Smooth muscle cell (in vitro differentiated cells): ENCODE measurements around the gene RBL1. TPM values are rescaled to one million over a fixed set of nuclear protein-coding genes. Genes with fewer than 3 reads are reported as not detected.
A peak's percentile ranks its signal among the peaks of the same experiment; 100 is the strongest.

ENCODE experiments used
- DNase-seq: peaks from one replicate; lab custom pipeline; 2025; ENCODE audit not compliant: unreplicated experiment; lab: John Stamatoyannopoulos, UW
- H2AFZ ChIP-seq: fragments of 200-600 bp; sonication (generic); 2 replicates; pipeline ENCODE4 v1.6.0; 2016; ENCODE audit warnings: antibody characterized with exemption, low read depth, mild to moderate bottlenecking
- H3F3A ChIP-seq: fragments of 200-600 bp; sonication (generic); 2 replicates; pipeline ENCODE4 v1.6.0; 2017; ENCODE audit warnings: antibody characterized with exemption, low read depth
- H3K27ac ChIP-seq: fragments of 200-600 bp; sonication (generic); 2 replicates; pipeline ENCODE4 v1.5.1; 2016; ENCODE audit warnings: low read depth, mild to moderate bottlenecking
- H3K27me3 ChIP-seq: fragments of 200-600 bp; sonication (generic); 2 replicates; pipeline ENCODE4 v1.6.1; 2016; ENCODE audit warnings: low read depth, mild to moderate bottlenecking
- H3K36me3 ChIP-seq: fragments of 200-600 bp; sonication (generic); 2 replicates; pipeline ENCODE4 v1.5.1; 2016; ENCODE audit warnings: low read depth
- H3K4me1 ChIP-seq: fragments of 200-600 bp; sonication (generic); 2 replicates; pipeline ENCODE4 v1.5.1; 2016; ENCODE audit warnings: low read depth
- H3K4me2 ChIP-seq: fragments of 200-600 bp; sonication (generic); 2 replicates; pipeline ENCODE4 v1.6.0; 2016; ENCODE audit warnings: mild to moderate bottlenecking
- H3K4me3 ChIP-seq: fragments of 200-600 bp; sonication (generic); 2 replicates; pipeline ENCODE4 v1.5.1; 2016; ENCODE audit warnings: mild to moderate bottlenecking
- H3K79me2 ChIP-seq: fragments of 200-600 bp; sonication (generic); 2 replicates; pipeline ENCODE4 v1.6.0; 2016; ENCODE audit warnings: low read depth, mild to moderate bottlenecking
- H3K9ac ChIP-seq: fragments of 200-600 bp; sonication (generic); 2 replicates; pipeline ENCODE4 v1.6.0; 2016; ENCODE audit warnings: low read depth
- H3K9me3 ChIP-seq: fragments of 200-600 bp; sonication (generic); replicated peaks from 2 replicates; pipeline ENCODE4 v1.5.1; 2016; ENCODE audit warnings: low read depth
- H4K20me1 ChIP-seq: fragments of 200-600 bp; sonication (generic); 2 replicates; pipeline ENCODE4 v1.6.0; 2016; ENCODE audit warnings: low read depth
- WGBS: methylation state at CpG from one replicate; pipeline ENCODE4 v1.1.7; 2016; ENCODE audit warnings: low lambda C conversion rate; 5-methylcytosine and 5-hydroxymethylcytosine counted together
- polyA plus RNA-seq: library from polyadenylated mRNA; unstranded; fragments of >200 nt; fragmentation: Nextera tagmentation; extraction: Ambion mirVana; gene quantifications from 2 replicates; pipeline ENCODE4 v1.2.1, GENCODE V29; 2016
- total RNA-seq: library from RNA; depleted of rRNA; stranded (reverse); fragments of >200 nt; gene quantifications from 2 replicates; pipeline ENCODE4 v1.2.3, GENCODE V29; 2014
- TF ChIP-seq, protein P1 (sequence below): fragments of 200-600 bp; sonication (generic); IDR thresholded peaks from 2 replicates; pipeline ENCODE4 v1.5.1; 2017; ENCODE audit warnings: borderline replicate concordance, mild to moderate bottlenecking, antibody characterized with exemption; ENCODE audit not compliant: insufficient read depth, poor library complexity, severe bottlenecking

Gene RBL1, protein sequence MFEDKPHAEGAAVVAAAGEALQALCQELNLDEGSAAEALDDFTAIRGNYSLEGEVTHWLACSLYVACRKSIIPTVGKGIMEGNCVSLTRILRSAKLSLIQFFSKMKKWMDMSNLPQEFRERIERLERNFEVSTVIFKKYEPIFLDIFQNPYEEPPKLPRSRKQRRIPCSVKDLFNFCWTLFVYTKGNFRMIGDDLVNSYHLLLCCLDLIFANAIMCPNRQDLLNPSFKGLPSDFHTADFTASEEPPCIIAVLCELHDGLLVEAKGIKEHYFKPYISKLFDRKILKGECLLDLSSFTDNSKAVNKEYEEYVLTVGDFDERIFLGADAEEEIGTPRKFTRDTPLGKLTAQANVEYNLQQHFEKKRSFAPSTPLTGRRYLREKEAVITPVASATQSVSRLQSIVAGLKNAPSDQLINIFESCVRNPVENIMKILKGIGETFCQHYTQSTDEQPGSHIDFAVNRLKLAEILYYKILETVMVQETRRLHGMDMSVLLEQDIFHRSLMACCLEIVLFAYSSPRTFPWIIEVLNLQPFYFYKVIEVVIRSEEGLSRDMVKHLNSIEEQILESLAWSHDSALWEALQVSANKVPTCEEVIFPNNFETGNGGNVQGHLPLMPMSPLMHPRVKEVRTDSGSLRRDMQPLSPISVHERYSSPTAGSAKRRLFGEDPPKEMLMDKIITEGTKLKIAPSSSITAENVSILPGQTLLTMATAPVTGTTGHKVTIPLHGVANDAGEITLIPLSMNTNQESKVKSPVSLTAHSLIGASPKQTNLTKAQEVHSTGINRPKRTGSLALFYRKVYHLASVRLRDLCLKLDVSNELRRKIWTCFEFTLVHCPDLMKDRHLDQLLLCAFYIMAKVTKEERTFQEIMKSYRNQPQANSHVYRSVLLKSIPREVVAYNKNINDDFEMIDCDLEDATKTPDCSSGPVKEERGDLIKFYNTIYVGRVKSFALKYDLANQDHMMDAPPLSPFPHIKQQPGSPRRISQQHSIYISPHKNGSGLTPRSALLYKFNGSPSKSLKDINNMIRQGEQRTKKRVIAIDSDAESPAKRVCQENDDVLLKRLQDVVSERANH
- total RNA-seq (6.4 and 8.5 TPM in 2 replicates), polyA plus RNA-seq (2.3 and 2.7 TPM in 2 replicates)

DNA sequence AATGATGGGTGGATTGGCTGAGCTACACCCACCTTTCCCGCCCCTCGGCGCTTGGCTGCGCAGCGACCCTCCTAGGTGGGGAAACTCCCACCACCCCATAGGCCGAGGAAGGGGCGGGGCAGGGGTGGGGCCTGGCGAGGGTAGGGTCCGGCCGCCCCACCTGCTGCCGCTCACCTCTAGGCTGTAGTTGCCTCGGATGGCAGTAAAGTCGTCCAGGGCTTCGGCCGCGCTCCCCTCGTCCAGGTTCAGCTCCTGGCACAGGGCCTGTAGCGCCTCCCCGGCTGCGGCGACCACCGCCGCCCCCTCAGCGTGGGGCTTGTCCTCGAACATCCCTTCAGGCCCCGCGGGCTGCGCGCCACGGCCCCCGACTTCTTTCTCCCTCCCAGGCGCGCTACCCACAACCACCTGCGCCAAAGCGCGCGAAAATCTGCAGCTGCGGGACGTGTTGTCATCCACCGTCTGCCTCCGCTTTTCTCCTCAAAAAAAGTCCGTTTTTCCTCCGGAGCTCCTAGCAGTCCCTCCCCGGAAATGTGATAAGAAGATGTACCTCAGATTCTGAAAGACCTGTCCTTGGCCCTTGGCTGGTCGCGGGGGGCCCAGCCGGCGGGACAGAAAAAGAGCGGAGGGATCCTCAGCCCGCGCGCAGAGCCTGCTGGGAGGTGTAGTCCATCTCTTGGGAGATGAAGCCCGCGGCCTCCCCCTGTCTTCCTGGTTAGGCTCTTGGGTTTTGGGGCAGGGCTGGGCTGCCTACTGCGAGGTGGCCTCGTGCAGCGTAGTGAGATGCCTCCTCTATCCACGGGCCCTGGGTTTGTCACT, at the start of gene RBL1:
RBL1 (minus strand) TSS at position 399 of the 816 bp plus-strand sequence; CDS start at position 330, 69 bp downstream.
- H4K20me1 ChIP-seq = no peaks in the 10 kb centered on the region
- no peaks in the 10 kb centered on the region for H3K27me3 ChIP-seq
- peak; percentile 58 for DNase-seq
- no peaks in the 10 kb centered on the region for H3K9me3 ChIP-seq
- no peak within 1 kb of the TSS for H3K27ac ChIP-seq
- peaks cover 7% of the 10 kb centered on the region for H3K4me1 ChIP-seq
- H2AFZ ChIP-seq = peak within 1 kb of the TSS; percentile 100
- H3K9ac ChIP-seq = peak within 1 kb of the TSS; percentile 80
- peaks cover 21% of the 10 kb centered on the region for H3K79me2 ChIP-seq
- no peaks in the 10 kb centered on the region for H3F3A ChIP-seq
- WGBS = 2% methylated on average over 49 of the region's 58 CpGs
- no peaks in the 10 kb centered on the region for H3K36me3 ChIP-seq
- H3K4me2 ChIP-seq = peak within 1 kb of the TSS; percentile 86
- TF ChIP-seq, protein P1, sequence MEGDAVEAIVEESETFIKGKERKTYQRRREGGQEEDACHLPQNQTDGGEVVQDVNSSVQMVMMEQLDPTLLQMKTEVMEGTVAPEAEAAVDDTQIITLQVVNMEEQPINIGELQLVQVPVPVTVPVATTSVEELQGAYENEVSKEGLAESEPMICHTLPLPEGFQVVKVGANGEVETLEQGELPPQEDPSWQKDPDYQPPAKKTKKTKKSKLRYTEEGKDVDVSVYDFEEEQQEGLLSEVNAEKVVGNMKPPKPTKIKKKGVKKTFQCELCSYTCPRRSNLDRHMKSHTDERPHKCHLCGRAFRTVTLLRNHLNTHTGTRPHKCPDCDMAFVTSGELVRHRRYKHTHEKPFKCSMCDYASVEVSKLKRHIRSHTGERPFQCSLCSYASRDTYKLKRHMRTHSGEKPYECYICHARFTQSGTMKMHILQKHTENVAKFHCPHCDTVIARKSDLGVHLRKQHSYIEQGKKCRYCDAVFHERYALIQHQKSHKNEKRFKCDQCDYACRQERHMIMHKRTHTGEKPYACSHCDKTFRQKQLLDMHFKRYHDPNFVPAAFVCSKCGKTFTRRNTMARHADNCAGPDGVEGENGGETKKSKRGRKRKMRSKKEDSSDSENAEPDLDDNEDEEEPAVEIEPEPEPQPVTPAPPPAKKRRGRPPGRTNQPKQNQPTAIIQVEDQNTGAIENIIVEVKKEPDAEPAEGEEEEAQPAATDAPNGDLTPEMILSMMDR = no peak
- peak within 1 kb of the TSS; percentile 91 for H3K4me3 ChIP-seq

DNA sequence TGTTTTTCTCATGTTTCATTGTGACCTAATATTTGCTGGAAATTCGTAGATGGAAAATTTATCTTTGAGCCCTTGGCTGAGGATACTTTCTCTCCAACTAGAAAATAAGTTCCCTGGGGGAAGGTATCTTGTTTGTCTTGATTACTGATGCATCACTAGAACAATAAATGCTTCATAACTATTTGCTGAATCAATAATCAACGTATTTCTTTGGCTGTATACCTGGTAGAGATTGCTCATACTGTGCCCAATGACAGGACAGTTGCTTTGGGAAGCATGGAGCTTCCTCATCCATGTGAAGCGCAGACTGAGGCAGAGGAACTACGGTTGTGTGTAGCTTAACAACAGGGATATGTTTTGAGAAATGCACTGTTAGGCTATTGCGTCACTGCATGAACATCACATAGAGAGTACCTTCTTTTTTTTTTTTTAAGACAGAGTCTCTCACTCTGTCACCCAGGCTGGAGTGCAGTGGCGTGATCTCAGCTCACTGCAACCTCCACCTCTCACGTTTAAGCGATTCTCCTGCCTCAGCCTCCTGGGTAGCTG, 49.1 kb upstream of the RBL1 start:
- Histone ChIP-seq H3K79me2 (no peaks in the 10 kb centered on the region), H3K9me3 (no peaks in the 10 kb centered on the region), H4K20me1 (no peaks in the 10 kb centered on the region), H3K27ac (no peak overlapping the region), H2AFZ (no peak overlapping the region), H3K4me3 (no peak overlapping the region), H3K4me1 (no peaks in the 10 kb centered on the region), H3K27me3 (no peaks in the 10 kb centered on the region), H3F3A (no peaks in the 10 kb centered on the region), H3K36me3 (no peaks in the 10 kb centered on the region), H3K4me2 (no peak overlapping the region), H3K9ac (no peak overlapping the region)
- no peak for DNase-seq
- WGBS = 94% methylated on average over 8 of the region's 8 CpGs
- TF ChIP-seq, protein P1 = no peak

DNA sequence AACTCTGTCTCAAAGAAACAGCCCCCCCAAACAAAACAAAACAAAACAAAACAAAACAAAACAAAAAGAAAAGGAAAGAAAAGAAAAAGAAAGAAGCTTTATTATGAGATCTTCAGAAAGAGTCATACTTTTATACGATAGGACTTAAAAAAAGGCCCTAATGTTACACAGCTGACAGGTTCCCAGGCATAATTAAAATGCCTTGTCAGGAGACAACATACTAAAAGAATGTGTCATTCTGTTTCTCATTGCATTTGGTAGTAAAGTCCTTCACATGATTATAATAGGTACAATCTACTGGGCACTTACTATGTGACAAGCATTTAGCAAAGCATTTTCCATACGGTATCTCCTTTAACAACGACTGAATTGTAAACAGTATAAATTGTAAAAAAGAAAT, 46.9 kb upstream of the RBL1 start:
- Histone ChIP-seq H3K4me1 (no peaks in the 10 kb centered on the region), H3K9ac (no peak overlapping the region), H3K4me2 (no peak overlapping the region), H3K79me2 (no peaks in the 10 kb centered on the region), H2AFZ (no peak overlapping the region), H3K36me3 (no peaks in the 10 kb centered on the region), H3K9me3 (no peaks in the 10 kb centered on the region), H3K27ac (no peak overlapping the region), H3K4me3 (no peak overlapping the region), H3F3A (no peaks in the 10 kb centered on the region), H4K20me1 (no peaks in the 10 kb centered on the region), H3K27me3 (no peaks in the 10 kb centered on the region)
- DNase-seq = no peak
- TF ChIP-seq, protein P1 = no peak
- 80% methylated on average over 3 of the region's 3 CpGs for WGBS
